Body of pancreas (tissue), 4 donors: ENCODE measurements around the gene ISYNA1.

Experiments
- POLR2A ChIP-seq, 3 donors: fragments of 450-650 bp; IDR thresholded peaks; one replicate each; pipeline ENCODE4 v1.6.1; 2016; ENCODE audit warnings: antibody characterized with exemption in 3 of 3, mild to moderate bottlenecking in 2 of 3
- TF ChIP-seq, protein P1 (sequence below), 7 experiments: fragments of 450-650 bp in 4 of 7; fragments of 200-600 bp in 3 of 7; sonication (generic) in 3 of 7; IDR thresholded peaks; one replicate each; pipeline ENCODE4 v1.5.1; 2016 to 2019; ENCODE audit warnings: antibody characterized with exemption in 7 of 7

GRCh38 chr19:18480006-18480691, 42.2 kb upstream of the ISYNA1 start:
- no peak for TF ChIP-seq POLR2A (IDR thresholded peaks at IDR 0.05)
- TF ChIP-seq, protein P1, sequence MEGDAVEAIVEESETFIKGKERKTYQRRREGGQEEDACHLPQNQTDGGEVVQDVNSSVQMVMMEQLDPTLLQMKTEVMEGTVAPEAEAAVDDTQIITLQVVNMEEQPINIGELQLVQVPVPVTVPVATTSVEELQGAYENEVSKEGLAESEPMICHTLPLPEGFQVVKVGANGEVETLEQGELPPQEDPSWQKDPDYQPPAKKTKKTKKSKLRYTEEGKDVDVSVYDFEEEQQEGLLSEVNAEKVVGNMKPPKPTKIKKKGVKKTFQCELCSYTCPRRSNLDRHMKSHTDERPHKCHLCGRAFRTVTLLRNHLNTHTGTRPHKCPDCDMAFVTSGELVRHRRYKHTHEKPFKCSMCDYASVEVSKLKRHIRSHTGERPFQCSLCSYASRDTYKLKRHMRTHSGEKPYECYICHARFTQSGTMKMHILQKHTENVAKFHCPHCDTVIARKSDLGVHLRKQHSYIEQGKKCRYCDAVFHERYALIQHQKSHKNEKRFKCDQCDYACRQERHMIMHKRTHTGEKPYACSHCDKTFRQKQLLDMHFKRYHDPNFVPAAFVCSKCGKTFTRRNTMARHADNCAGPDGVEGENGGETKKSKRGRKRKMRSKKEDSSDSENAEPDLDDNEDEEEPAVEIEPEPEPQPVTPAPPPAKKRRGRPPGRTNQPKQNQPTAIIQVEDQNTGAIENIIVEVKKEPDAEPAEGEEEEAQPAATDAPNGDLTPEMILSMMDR (IDR thresholded peaks at IDR 0.05), result no peak
